HG03460 (cell line): Measurements from ENCODE around the gene MAGI1.

Experiments used
- ATAC-seq: cut with Tn5 transposase; IDR thresholded peaks from one replicate; pipeline ENCODE4 v1.9.1; 2021; ENCODE audit not compliant: unreplicated experiment

Gene MAGI1

DNA sequence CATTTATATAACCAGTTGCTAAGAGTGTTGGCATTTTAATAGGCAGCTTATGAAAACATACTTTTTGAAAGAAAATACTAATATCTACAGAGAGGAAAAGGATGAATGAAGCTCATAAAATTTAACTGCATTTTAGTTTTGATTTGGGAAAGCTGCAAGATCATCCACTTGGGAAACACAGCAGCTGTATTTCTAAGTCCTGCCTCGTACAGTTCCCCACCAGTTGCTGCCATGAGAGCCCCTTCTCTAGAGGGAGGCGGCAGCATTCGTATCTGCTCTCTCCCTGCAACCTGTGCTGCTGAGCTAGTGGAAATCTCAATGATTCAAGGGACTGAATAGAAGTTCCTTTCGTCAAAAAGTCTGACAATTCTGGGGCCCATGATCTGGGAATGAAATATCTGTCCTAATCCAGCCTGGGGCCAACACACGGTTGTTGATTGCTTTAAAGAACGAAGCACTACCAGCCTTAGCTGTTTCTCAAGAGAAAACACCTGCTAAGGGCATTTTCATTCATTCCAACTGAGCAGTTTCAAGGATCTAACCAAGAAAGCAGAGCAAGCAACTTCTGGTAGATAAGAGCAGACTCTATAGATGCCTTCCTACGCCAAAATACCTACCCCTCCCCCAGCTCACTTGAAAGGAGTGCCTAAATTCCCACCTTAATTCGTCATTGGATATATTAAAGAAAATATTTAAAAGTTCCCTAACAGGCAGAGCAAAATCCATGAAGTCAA is 223.7 kb downstream of the MAGI1 start:
- no peak for ATAC-seq

- ATAC-seq = no peak
These were observed 226.8 kb downstream of the MAGI1 start for GRCh38 chr3:65811892-65812291.

GRCh38 chr3:65811086-65811761 is 227.5 kb downstream of the MAGI1 start:
- no peak for ATAC-seq

GRCh38 chr3:65810302-65810701 is 228.4 kb downstream of the MAGI1 start:
- ATAC-seq = no peak

DNA sequence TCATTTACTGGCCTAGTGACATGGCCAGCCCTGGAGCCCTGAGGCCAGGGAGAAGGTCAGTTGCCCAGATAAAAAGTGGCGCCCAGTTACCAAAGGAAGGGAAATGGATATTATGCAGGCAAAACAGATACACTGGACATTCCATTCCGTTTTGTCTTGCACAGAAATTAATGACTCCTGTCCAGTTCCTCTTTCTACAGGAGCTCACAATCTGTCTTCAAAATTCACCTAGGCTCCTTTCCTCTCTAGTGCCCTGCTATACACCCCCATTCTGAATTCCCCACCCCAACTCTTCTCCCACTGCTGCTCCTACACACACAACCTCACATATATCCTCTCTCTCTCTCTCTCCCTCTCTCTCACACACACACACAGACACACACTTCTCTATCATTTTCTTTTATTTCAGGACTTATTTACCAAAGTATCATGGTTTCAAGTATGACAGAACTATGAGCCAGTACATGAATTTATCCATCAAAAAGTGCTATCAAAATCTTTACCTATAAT is 229.0 kb downstream of the MAGI1 start:
- ATAC-seq = no peak

GRCh38 chr3:65808824-65809223 is 229.9 kb downstream of the MAGI1 start:
- ATAC-seq = no peak

DNA sequence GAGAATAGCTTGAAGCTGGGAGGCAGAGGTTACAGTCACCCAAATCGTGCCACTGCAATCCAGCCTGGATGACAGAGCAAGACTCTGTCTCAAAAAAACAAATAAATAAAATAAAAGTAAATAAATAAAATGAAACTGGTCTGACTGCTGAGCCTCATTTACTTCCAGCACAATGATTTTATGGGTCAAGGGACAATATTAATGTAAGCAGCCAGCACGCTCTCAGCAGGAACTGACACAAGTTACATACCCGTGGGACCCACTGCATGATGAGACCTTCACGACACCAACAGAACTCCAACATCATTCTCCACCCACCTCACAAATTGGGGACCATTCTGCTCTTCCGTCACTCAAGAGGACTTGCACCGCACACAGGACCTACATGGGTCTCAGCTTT is 230.3 kb downstream of the MAGI1 start:
- no peak for ATAC-seq

- ATAC-seq = no peak
These were observed 231.5 kb downstream of the MAGI1 start for GRCh38 chr3:65807225-65807624.

DNA sequence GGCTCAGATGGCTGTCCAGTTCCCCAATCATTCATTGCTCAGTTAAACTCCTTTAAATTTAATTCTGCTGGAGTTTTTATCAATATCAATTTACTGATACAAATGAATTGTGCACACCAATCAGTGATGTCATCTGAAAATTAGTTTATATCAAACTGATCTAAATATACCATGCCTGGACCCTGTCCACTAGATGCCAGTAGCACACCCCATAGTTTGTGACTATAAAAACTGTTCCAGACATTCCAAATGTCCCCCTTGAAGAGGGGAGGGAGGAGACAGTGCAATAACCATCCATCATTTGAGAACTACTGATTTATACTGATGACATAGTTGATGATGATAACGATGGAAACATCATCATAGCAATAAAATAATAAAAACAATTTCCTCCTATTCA is 232.1 kb downstream of the MAGI1 start:
- no peak for ATAC-seq

DNA sequence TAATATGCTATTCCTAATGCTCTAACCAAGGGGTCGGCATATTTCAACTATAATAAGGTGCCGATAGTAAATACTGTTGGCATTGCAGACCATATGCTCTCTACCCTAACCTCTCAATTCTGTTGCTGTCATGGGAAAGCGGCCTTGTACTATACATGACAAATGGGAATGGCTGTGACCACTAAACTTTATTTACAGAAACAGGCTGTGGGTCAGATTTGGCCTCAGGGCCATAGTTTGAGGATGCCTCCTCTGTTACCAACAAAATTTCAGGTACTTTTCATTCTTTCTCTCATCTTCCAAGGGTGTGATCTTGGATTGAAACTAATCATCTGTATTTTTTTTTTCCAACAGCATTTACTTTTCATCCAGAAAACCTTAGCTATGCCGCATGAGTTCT is 242.0 kb downstream of the MAGI1 start:
- ATAC-seq = no peak

- ATAC-seq = no peak
These were observed 243.6 kb downstream of the MAGI1 start for GRCh38 chr3:65795166-65795565.

DNA sequence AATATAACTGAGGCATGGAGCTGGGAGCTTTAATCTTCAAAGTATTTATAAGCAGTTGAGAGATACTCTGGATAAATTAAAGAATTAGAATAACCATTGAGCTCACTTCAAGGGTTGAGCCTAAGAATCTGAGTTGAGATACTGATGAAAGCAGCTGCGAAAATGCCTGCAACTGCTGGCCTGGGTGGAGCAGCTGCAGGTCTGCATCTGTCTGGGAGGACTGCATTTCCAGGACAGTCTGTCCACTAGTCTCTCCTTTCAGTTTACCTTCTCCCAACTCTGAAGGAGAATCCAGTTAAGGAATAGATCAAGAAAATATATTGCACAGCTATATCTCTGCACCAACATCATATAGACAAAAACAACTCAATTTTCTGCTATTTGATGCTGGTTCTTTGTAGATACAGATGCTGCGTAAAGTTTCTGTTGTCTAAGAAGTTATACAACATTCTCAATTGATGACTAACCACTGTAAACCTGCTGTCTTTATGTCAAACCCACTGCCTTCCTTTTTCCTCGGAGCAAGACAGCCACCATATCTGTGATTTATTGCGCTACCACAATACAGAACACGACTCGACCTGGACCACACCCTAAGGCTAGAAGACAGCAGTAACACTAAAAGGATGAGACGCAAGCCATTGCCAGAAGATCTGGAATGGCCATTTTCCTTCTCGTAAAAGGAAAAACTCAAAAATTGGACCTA is 245.1 kb downstream of the MAGI1 start:
- no peak for ATAC-seq

DNA sequence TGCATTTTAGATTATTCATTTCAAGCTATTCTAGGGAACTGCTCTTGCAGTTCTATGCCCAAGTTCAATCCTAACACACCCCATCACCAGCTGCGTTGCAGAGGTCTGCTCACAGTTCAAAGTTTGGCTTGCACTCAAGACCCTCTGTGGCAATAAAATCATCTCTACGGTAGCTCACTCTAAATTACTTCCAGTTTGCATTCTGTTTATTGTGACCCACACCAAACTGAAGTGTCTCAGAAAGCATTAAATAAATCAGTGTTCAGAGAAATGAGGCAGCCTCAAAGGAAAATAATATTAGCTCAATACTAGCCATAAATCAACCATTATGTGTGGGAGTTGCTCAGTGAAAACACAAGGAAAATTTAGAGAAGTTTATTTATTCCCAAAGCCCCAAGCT is 250.3 kb downstream of the MAGI1 start:
- no peak for ATAC-seq

GRCh38 chr3:65787827-65788226 is 250.9 kb downstream of the MAGI1 start:
- no peak for ATAC-seq

- ATAC-seq = no peak
These were observed 251.4 kb downstream of the MAGI1 start for GRCh38 chr3:65787340-65787739.

GRCh38 chr3:65786890-65787289 is 251.8 kb downstream of the MAGI1 start:
- ATAC-seq = no peak

GRCh38 chr3:65785065-65785645 is 253.6 kb downstream of the MAGI1 start:
- ATAC-seq = peak; percentile 52

DNA sequence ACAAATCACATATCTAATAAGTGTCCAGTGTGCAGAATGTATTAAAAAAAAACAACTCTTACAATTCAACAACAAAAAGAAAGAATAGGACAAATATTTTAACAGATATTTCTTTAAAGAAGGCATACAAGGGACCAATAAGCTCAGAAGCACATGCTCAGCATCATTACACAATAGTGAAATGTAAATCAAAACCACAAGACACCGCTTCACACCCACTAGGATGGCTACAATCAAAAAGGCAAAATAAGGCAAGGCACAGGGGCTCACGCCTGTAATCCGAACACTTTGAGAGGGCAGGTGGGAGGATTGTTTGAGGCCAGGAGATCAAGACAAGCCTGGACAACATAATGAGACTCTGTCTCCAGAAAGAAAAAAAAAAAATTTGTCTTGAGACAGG is 255.6 kb downstream of the MAGI1 start:
- ATAC-seq = no peak

DNA sequence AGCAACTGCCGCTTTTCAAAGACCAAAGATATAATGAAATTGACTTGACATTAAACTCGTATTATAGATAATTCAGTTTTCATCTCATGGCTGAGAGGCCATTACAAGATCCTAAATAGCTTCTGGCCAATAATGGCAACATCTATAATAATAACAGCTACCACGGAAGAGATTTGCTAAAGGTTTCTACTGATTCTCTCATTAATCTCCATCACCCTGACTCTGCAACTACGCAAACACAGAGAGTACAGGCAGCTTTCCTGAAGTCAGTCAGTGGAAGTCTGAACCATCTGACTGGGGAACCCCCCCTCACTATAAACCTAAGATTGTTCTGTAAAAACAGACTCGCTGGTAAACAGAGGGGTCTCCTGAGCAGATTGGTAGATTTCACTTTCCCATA is 257.1 kb downstream of the MAGI1 start:
- no peak for ATAC-seq

GRCh38 chr3:65779390-65779789 is 259.3 kb downstream of the MAGI1 start:
- ATAC-seq = no peak

- no peak for ATAC-seq
These were observed 259.8 kb downstream of the MAGI1 start for GRCh38 chr3:65778968-65779367.

DNA sequence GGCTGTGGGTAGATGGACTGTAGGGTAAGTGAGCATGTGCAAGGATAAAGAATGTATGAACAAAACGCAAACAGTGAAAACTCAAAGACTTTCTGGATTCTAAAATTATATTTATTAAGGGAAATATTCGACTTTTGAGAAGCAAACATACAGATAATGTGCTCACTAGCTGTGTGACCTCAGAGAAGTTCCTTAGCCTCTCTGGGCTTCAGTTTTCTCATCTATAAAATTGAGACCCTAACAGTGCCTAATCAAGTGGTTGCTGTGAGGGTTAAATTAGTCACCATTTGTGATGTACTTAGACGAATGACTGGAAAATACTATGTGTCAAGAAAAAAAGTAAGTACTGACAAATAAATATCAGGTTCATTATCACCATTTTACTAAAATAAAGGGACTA is 261.7 kb downstream of the MAGI1 start:
- no peak for ATAC-seq
